ENCODE measurements around the gene GNPNAT1.
"Not testable (repeated sequence)": the region's sequence is repeated elsewhere in the genome, so short reads cannot be mapped to it uniquely, and the experiment has no call there.

Gene GNPNAT1

GRCh38 chr14:52729585-52729924 is 61.9 kb downstream of the GNPNAT1 start:
- POLR2A ChIA-PET (ENCODE audit: low non-redundant PET) = no interaction called here

GRCh38 chr14:52729035-52729434 is 62.4 kb downstream of the GNPNAT1 start:
- CTCF ChIA-PET; DNase-seq (ENCODE audit: low spot score); POLR2A ChIA-PET (ENCODE audit: low non-redundant PET): not testable (repeated sequence)
- peak overlapping the region; percentile 59 for H3K27ac ChIP-seq

More at GRCh38 chr14:52729585-52729924, 61.9 kb downstream of the GNPNAT1 start:
- TF ChIP-seq CTCF (conservative IDR thresholded peaks at IDR 0.05; ENCODE audit: low read depth) = no peak
- CTCF ChIA-PET = no interaction called here
- H3K27ac ChIP-seq = peak overlapping the region; percentile 82
- DNase-seq (ENCODE audit: low spot score) = no peak

- POLR2A ChIA-PET (ENCODE audit: low non-redundant PET); H3K27ac ChIP-seq; DNase-seq (ENCODE audit: low spot score): not testable (repeated sequence)
- CTCF ChIA-PET = interaction anchor here (0.7 kb wide), 1 partner anchor 15 kb away, joined by 3 read pairs; no protein-coding TSS in a partner anchor
These were observed 63.9 kb downstream of the GNPNAT1 start for GRCh38 chr14:52727509-52727908.

All from RWPE1 (cell line).